HEK293 (cell line): ENCODE data around the gene FSTL5.

ENCODE experiments used
- CTCF ChIA-PET: fragments of 350-600 bp; formaldehyde crosslinking; extraction: SDS; loops from one replicate; lab custom pipeline; 2021; ENCODE audit warnings: antibody characterized with exemption; lab: Yijun Ruan, JAX
- POLR2A ChIA-PET: fragments of 300-600 bp; formaldehyde crosslinking; extraction: SDS; loops from one replicate; lab custom pipeline; 2020; ENCODE audit warnings: antibody characterized with exemption, inconsistent platforms; lab: Yijun Ruan, JAX
- H3K27ac ChIP-seq: fragments of 200-500 bp; sonication (Bioruptor generic); 2 replicates; pipeline ENCODE4 v1.5.1; 2014; ENCODE audit warnings: low read depth, low read length, control low read depth, inconsistent platforms; ENCODE audit errors: extremely low read depth
- H3K36me3 ChIP-seq, 2 experiments: fragments of 200-500 bp in 1 of 2; sonication (Bioruptor generic) in 1 of 2; 1 replicate in 1 of 2; 2 replicates in 1 of 2; pipeline ENCODE4 v1.5.1; 2014 to 2017; ENCODE audit warnings: inconsistent platforms in 2 of 2, low read length in 2 of 2; ENCODE audit not compliant: control insufficient read depth in 2 of 2, insufficient read depth in 1 of 2
- H3K4me1 ChIP-seq: fragments of 200-500 bp; sonication (Bioruptor generic); 2 replicates; pipeline ENCODE4 v1.5.1; 2014; ENCODE audit warnings: mild to moderate bottlenecking, low read length, inconsistent platforms; ENCODE audit not compliant: control insufficient read depth, insufficient read depth
- H3K4me3 ChIP-seq: 2 replicates; pipeline ENCODE4 v1.5.1; 2011; ENCODE audit warnings: low read depth, mild to moderate bottlenecking, control low read depth, low read length, moderate library complexity
- H3K9me3 ChIP-seq: fragments of 200-500 bp; sonication (Bioruptor generic); 2 replicates; pipeline ENCODE4 v1.5.1; 2014; ENCODE audit warnings: low read depth, low read length, inconsistent platforms; ENCODE audit not compliant: control insufficient read depth, insufficient read depth
- OVOL3 ChIP-seq: fragments of 450-650 bp; formaldehyde crosslinking; IDR thresholded peaks from 2 replicates; pipeline ENCODE4 v1.5.1; 2016; ENCODE audit warnings: missing biosample characterization, missing genetic modification characterization
- PRDM6 ChIP-seq: fragments of 450-650 bp; formaldehyde crosslinking; IDR thresholded peaks from 2 replicates; pipeline ENCODE4 v1.5.1; 2017; ENCODE audit warnings: missing biosample characterization, missing genetic modification characterization
- ZFHX2 ChIP-seq: fragments of 450-650 bp; formaldehyde crosslinking; conservative IDR thresholded peaks from 2 replicates; pipeline ENCODE4 v1.5.1; 2016; ENCODE audit warnings: missing biosample characterization, missing genetic modification characterization
- ZNF155 ChIP-seq: fragments of 450-650 bp; formaldehyde crosslinking; IDR thresholded peaks from 2 replicates; pipeline ENCODE4 v1.5.1; 2016; ENCODE audit warnings: missing biosample characterization, missing genetic modification characterization
- ZNF184 ChIP-seq: fragments of 450-650 bp; IDR thresholded peaks from 2 replicates; pipeline ENCODE4 v1.5.1; 2018; ENCODE audit warnings: missing biosample characterization, mild to moderate bottlenecking, missing genetic modification characterization
- ZNF510 ChIP-seq: fragments of 450-650 bp; formaldehyde crosslinking; IDR thresholded peaks from 2 replicates; pipeline ENCODE4 v1.5.1; 2018; ENCODE audit warnings: mild to moderate bottlenecking, missing genetic modification characterization, missing biosample characterization; ENCODE audit not compliant: insufficient replicate concordance
- ZNF513 ChIP-seq: fragments of 450-650 bp; IDR thresholded peaks from 2 replicates; pipeline ENCODE4 v1.5.1; 2018; ENCODE audit warnings: missing biosample characterization, missing genetic modification characterization
- ZNF521 ChIP-seq: fragments of 450-650 bp; formaldehyde crosslinking; IDR thresholded peaks from 2 replicates; pipeline ENCODE4 v1.5.1; 2017; ENCODE audit warnings: missing biosample characterization, mild to moderate bottlenecking, missing genetic modification characterization
- ZNF544 ChIP-seq: fragments of 450-650 bp; formaldehyde crosslinking; IDR thresholded peaks from 2 replicates; pipeline ENCODE4 v1.5.0; 2017; ENCODE audit warnings: missing biosample characterization, missing genetic modification characterization
- ZNF596 ChIP-seq: fragments of 450-650 bp; IDR thresholded peaks from 2 replicates; pipeline ENCODE4 v1.5.0; 2018; ENCODE audit warnings: missing biosample characterization, mild to moderate bottlenecking, missing genetic modification characterization, moderate library complexity
- ZNF670 ChIP-seq: fragments of 450-650 bp; formaldehyde crosslinking; IDR thresholded peaks from 2 replicates; pipeline ENCODE4 v1.5.1; 2016; ENCODE audit warnings: missing biosample characterization, missing genetic modification characterization, low read depth
- ZNF830 ChIP-seq: fragments of 450-650 bp; IDR thresholded peaks from 2 replicates; pipeline ENCODE4 v1.5.0; 2018; ENCODE audit warnings: missing biosample characterization, missing genetic modification characterization, low read depth, mild to moderate bottlenecking, moderate library complexity
- ZSCAN30 ChIP-seq: fragments of 450-650 bp; IDR thresholded peaks from 2 replicates; pipeline ENCODE4 v1.5.1; 2018; ENCODE audit warnings: missing biosample characterization, mild to moderate bottlenecking, missing genetic modification characterization, moderate library complexity
- TF ChIP-seq, protein P1 (sequence below): fragments of 450-650 bp; formaldehyde crosslinking; IDR thresholded peaks from 2 replicates; pipeline ENCODE4 v1.5.1; 2016; ENCODE audit warnings: missing biosample characterization, missing genetic modification characterization

FSTL5 gene

GRCh38 chr4:161714022-161714751 lies 449.6 kb downstream of the FSTL5 start:
- Histone ChIP-seq H3K9me3 (no peaks in the 10 kb centered on the region), H3K36me3 (no peaks in the 10 kb centered on the region), H3K4me3 (no peak overlapping the region), H3K4me1 (no peaks in the 10 kb centered on the region), H3K27ac (no peak overlapping the region)
- ChIA-PET CTCF (interaction anchor here (0.6 kb wide), 1 partner anchor 462 kb away, joined by 3 read pairs; no protein-coding TSS in a partner anchor), POLR2A (no interaction called here)
- TF ChIP-seq ZNF510: no peak
- TF ChIP-seq PRDM6 (tag by site-specific recombination): no peak
- TF ChIP-seq, all 188 proteins: peak for 0

DNA sequence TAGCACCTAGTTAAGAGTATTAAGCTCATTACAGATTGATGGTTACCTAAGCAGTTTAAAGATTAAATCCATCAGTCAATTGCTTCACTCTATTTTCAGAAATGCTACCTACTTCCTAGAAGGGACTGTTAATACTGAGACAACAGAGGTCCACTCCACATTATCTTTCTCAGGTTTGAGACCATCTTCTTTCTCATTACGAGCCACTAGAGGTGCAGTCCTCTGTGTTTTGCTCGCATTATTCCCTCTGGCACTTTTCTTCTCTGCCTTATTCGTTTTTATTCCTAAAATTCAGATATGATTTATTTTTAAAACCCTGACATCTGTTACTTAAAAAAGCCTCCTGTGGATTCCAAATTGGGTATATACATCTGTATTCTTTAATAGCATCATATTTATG lies 459.1 kb downstream of the FSTL5 start:
- no peaks in the 10 kb centered on the region for H3K9me3 ChIP-seq
- no peaks in the 10 kb centered on the region for H3K36me3 ChIP-seq
- ChIA-PET POLR2A (no interaction called here), CTCF (no interaction called here)
- H3K27ac ChIP-seq: no peak overlapping the region
- no peaks in the 10 kb centered on the region for H3K4me1 ChIP-seq
- no peak overlapping the region for H3K4me3 ChIP-seq
- TF ChIP-seq ZNF670: no peak
- no peak for TF ChIP-seq ZNF830 (tag by site-specific recombination)
- TF ChIP-seq ZSCAN30 (tag by site-specific recombination): no peak
- no peak for TF ChIP-seq ZFHX2 (tag by site-specific recombination)
- no peak for TF ChIP-seq ZNF184
- no peak for TF ChIP-seq ZNF596 (tag by site-specific recombination)

DNA sequence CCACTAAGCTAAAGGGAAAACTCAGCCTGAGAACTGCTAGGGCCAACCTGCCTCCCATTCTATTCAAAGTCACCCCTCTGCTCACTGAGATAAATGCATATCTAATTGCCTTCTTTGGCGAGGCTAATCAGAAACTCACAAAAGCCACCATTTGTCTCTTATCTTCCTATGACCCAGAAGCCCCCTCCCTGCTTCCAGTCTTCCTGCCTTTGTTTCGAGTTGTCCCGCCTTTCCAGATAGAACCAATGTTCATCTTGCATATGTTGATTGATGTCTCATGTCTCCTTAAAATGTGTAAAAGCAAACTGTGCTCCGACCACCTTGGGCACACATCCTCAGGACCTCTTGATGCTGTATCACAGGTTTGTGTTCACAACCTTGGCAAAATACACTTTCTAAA lies 459.8 kb downstream of the FSTL5 start:
- TF ChIP-seq ZNF521 (tag by site-specific recombination) (no peak), OVOL3 (no peak), ZNF513 (tag by site-specific recombination) (no peak), ZNF544 (no peak), ZNF155 (tag by site-specific recombination) (no peak)
- TF ChIP-seq, protein P1, sequence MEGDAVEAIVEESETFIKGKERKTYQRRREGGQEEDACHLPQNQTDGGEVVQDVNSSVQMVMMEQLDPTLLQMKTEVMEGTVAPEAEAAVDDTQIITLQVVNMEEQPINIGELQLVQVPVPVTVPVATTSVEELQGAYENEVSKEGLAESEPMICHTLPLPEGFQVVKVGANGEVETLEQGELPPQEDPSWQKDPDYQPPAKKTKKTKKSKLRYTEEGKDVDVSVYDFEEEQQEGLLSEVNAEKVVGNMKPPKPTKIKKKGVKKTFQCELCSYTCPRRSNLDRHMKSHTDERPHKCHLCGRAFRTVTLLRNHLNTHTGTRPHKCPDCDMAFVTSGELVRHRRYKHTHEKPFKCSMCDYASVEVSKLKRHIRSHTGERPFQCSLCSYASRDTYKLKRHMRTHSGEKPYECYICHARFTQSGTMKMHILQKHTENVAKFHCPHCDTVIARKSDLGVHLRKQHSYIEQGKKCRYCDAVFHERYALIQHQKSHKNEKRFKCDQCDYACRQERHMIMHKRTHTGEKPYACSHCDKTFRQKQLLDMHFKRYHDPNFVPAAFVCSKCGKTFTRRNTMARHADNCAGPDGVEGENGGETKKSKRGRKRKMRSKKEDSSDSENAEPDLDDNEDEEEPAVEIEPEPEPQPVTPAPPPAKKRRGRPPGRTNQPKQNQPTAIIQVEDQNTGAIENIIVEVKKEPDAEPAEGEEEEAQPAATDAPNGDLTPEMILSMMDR (tag by site-specific recombination): no peak
- H3K9me3 ChIP-seq: no peaks in the 10 kb centered on the region
- no peak overlapping the region for H3K27ac ChIP-seq
- ChIA-PET CTCF (no interaction called here), POLR2A (no interaction called here)
- no peaks in the 10 kb centered on the region for H3K4me1 ChIP-seq
- no peaks in the 10 kb centered on the region for H3K36me3 ChIP-seq
- no peak overlapping the region for H3K4me3 ChIP-seq
